Esophagus squamous epithelium (tissue), 5 donors: Measurements from ENCODE around the gene CLCF1. TPM values are rescaled to one million over a fixed set of nuclear protein-coding genes. Genes with fewer than 3 reads are reported as not detected.

Experiments
- DNase-seq: peaks from one replicate; lab custom pipeline; 2025; lab: John Stamatoyannopoulos, UW
- H3K27ac ChIP-seq, 4 donors: fragments of 200-600 bp; sonication (generic); one replicate each; pipeline ENCODE4 v1.5.1; 2016 to 2019; ENCODE audit warnings: mild to moderate bottlenecking in 1 of 4
- H3K27me3 ChIP-seq, 4 donors: fragments of 200-600 bp; sonication (generic); 1 replicate in 3 of 4; 2 replicates in 1 of 4; pipeline versions ENCODE4 v1.5.1 to v1.6.0; 2017 to 2021; ENCODE audit warnings: antibody characterized with exemption in 1 of 4
- H3K36me3 ChIP-seq, 3 donors: fragments of 200-600 bp; sonication (generic); one replicate each; pipeline ENCODE4 v1.5.1; 2016 to 2019
- H3K4me1 ChIP-seq, 3 donors: fragments of 200-600 bp; sonication (generic); one replicate each; pipeline ENCODE4 v1.5.1; 2017 to 2019
- H3K4me3 ChIP-seq, 4 donors: fragments of 200-600 bp; sonication (generic); 1 replicate in 3 of 4; 2 replicates in 1 of 4; pipeline ENCODE4 v1.5.1; 2016 to 2019; ENCODE audit warnings: mild to moderate bottlenecking in 2 of 4, moderate library complexity in 1 of 4
- H3K9me3 ChIP-seq, 3 donors: fragments of 200-600 bp; sonication (generic); one replicate each; pipeline ENCODE4 v1.5.1; 2016 to 2019
- POLR2A ChIP-seq, 4 donors: fragments of 450-650 bp; IDR thresholded peaks; one replicate each; pipeline ENCODE4 v1.6.1; 2017; ENCODE audit warnings: antibody characterized with exemption in 4 of 4, mild to moderate bottlenecking in 4 of 4, moderate library complexity in 3 of 4
- WGBS, 2 donors: methylation state at CpG; one replicate each; pipeline ENCODE4 v1.1.5; 2018; 5-methylcytosine and 5-hydroxymethylcytosine counted together
- intact Hi-C: fragments of 100-400 bp; cut with DNase I; formaldehyde crosslinking; loops from one replicate; pipeline ENCODE4 v1.15.0; 2022
- total RNA-seq, 4 donors: library from RNA; depleted of rRNA; stranded (reverse); fragments of >200 nt; gene quantifications; one replicate each; pipeline ENCODE4 v1.1.0, GENCODE V29; 2016
- TF ChIP-seq, protein P1 (sequence below), 6 experiments: fragments of 450-650 bp in 4 of 6; fragments of 200-600 bp in 2 of 6; sonication (generic) in 2 of 6; IDR thresholded peaks; one replicate each; pipeline ENCODE4 v1.5.1; 2016 to 2019; ENCODE audit warnings: antibody characterized with exemption in 6 of 6, mild to moderate bottlenecking in 4 of 6, moderate library complexity in 4 of 6
- donor health status: DM: yes; HTN: yes; CAD: no.

The CLCF1 gene
- total RNA-seq, 4 donors from 2014 or later = 2.3 to 6.8 (median 2.7) TPM

DNA sequence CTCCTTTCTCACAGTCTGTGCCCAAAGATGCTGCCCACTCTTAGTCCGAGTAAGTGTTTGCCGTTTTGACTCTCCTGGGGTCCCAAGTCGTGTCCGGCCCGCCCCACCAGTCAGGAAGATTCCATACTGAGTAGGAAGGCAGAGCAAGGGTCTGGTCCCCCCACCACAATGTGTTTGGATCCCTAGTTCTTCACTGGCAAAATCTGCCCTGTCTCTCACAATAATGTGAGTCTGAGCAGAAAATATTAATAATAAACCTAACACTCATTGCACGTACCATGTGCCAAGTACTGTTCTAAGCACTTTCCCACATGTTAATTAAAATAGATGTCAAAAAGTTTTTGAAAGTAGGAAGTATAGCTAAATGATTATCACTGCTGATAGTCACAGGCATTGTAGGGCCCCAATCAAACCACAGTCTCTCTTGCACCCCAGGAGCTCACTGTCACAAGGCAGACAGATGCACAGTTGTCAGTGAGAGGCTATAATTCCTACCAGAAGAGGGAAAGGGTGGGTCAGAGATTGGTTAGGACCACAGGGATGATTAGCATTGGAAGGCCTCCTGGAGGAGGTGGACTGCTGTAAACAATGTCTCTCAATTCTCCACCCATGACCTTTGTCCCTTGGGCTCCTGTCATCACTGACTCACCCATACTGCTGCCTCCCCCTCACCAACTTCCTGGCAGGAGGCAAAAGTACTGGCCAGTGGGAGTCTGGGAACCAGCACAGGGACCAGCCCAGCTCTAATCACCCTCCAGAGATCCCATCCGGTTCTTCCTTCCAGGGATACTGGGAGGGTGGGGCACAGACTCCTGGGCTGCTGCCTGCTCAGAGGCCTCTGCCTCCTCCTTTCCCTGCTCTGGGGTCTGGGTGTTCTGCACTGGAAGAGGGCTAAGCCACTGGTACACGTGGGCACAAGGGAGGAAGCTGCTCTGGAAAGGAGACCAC, 19.0 kb downstream of the CLCF1 start:
- intact Hi-C loops = no loop called here
- no peaks in the 10 kb centered on the region for H3K9me3 ChIP-seq

DNA sequence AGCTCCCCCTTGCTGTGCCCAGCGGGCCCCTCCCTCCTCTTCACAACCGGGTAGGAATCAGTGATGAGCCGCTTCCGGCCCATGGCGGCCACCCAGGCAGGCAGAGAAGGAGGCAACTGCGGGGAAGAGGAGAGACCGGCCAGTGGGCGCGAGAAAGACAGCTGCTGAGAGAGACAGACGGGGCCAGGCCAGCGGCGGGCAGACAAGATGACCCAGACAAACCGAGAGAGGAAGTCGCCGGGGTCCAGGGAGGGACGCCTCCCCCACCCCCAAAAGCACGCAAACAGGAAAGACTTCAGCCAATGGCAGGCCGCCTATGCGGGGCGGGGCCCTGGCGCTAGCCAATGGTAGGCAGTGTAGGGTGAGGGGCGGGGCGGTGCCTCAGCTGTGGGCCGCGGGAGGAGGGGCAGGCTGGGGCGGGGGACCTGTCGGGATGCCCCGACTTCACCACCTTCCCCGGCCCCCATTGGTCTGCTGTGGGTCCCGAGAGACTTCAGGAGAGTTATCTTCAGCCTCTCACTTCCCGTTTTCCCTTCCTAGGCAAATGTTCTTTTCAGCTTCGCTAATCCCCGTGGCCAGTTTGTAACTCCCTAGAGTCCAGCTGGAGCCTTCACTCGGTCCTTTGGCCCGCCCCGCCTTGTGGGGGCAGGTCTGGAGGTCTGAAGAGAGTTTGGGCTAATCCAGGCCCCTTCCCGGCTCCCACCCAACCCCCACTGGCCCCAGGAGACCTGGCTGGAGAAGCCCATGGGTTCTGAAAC, 19.9 kb downstream of the CLCF1 start, which contains the start of gene POLD4:
Gene POLD4 (minus strand): TSS at position 230 of the 758 bp plus-strand sequence. CDS start 147 bp downstream, at position 83.
- intact Hi-C loops = no loop called here

More for the DNA sequence above, 19.0 kb downstream of the CLCF1 start:
- Histone ChIP-seq H3K36me3 (no peaks in the 10 kb centered on the region), H3K4me1 (peaks cover 59 to 81% (median 63%) of the 10 kb centered on the region in 3 donors), H3K27ac (peak overlapping the region; percentile 97 to 100 (median 100)), H3K4me3 (peak overlapping the region; percentile 73 to 86 (median 76)), H3K27me3 (no peaks in the 10 kb centered on the region)
- 35 to 45% methylated on average over 3 to 6 of the region's 8 CpGs for WGBS, 2 donors
- TF ChIP-seq, protein P1, sequence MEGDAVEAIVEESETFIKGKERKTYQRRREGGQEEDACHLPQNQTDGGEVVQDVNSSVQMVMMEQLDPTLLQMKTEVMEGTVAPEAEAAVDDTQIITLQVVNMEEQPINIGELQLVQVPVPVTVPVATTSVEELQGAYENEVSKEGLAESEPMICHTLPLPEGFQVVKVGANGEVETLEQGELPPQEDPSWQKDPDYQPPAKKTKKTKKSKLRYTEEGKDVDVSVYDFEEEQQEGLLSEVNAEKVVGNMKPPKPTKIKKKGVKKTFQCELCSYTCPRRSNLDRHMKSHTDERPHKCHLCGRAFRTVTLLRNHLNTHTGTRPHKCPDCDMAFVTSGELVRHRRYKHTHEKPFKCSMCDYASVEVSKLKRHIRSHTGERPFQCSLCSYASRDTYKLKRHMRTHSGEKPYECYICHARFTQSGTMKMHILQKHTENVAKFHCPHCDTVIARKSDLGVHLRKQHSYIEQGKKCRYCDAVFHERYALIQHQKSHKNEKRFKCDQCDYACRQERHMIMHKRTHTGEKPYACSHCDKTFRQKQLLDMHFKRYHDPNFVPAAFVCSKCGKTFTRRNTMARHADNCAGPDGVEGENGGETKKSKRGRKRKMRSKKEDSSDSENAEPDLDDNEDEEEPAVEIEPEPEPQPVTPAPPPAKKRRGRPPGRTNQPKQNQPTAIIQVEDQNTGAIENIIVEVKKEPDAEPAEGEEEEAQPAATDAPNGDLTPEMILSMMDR (IDR thresholded peaks at IDR 0.05) = no peak
- no peak for TF ChIP-seq POLR2A (IDR thresholded peaks at IDR 0.05)
- DNase-seq = no peak

DNA sequence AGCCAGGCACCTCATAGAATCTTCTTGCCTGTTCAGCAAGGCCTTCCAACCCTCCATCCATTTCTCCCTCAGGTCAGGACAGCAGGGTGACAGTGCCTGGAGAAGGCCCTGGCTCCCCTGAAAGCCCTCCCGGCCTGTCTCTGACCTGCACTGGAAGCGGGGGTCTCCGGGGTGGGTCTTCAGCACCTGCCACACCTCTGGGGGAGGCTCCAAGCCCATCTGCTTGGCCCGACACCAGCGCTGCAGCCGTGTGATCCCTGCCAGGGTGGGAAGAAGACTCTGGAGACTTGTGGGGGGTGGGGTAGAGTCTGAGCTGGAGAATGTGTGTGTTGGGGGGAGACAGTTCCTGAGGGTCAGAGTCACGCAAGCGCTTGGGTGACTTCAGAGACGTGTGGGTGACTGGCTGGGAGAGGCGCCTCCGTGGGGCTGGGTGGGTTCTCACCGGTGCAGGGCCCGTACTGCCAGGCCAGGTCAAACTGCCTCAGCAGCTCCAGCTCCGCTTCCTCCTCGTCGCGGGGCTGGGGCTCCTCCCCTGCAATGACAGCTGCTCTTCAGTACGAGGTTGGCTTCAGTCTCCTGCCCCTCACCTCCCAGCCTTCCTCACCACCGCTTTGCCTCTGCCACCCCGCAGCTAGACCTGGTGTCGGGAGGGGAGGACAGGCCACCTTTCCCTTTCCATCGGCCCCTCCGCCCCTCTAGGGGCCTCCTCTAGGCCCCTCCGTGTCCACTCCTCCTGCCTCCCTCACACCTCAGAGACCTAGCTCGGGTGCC, 20.7 kb downstream of the CLCF1 start:
- 0 to 2% methylated on average over 9 to 15 of the region's 25 CpGs for WGBS, 2 donors
- Histone ChIP-seq H3K27me3 (no peaks in the 10 kb centered on the region), H3K4me1 (peaks cover 59 to 85% (median 60%) of the 10 kb centered on the region in 3 donors), H3K36me3 (no peaks in the 10 kb centered on the region), H3K9me3 (no peaks in the 10 kb centered on the region), H3K27ac (peak overlapping the region; percentile 97 to 100 (median 100)), H3K4me3 (peak overlapping the region; percentile 73 to 86 (median 76))
- intact Hi-C loops = no loop called here
- DNase-seq = no peak
- no peak for TF ChIP-seq POLR2A (IDR thresholded peaks at IDR 0.05)
- TF ChIP-seq, protein P1 (IDR thresholded peaks at IDR 0.05) = no peak

More for the DNA sequence above, 19.9 kb downstream of the CLCF1 start, which contains the start of gene POLD4:
- DNase-seq = peak; percentile 95
- no peaks in the 10 kb centered on the region for H3K27me3 ChIP-seq
- peak in 3 of 4 donors; percentile 68 to 94 (median 83) for TF ChIP-seq POLR2A (IDR thresholded peaks at IDR 0.05)
- TF ChIP-seq, protein P1 (IDR thresholded peaks at IDR 0.05) = no peak
- peak within 1 kb of the TSS; percentile 73 to 86 (median 76) for H3K4me3 ChIP-seq
- WGBS, 2 donors = 0 to 2% methylated on average over 8 to 15 of the region's 37 CpGs
- H3K9me3 ChIP-seq = no peaks in the 10 kb centered on the region
- H3K36me3 ChIP-seq = no peaks in the 10 kb centered on the region
- peak within 1 kb of the TSS; percentile 97 to 100 (median 100) for H3K27ac ChIP-seq
- H3K4me1 ChIP-seq = peaks cover 59 to 89% (median 63%) of the 10 kb centered on the region in 3 donors

DNA sequence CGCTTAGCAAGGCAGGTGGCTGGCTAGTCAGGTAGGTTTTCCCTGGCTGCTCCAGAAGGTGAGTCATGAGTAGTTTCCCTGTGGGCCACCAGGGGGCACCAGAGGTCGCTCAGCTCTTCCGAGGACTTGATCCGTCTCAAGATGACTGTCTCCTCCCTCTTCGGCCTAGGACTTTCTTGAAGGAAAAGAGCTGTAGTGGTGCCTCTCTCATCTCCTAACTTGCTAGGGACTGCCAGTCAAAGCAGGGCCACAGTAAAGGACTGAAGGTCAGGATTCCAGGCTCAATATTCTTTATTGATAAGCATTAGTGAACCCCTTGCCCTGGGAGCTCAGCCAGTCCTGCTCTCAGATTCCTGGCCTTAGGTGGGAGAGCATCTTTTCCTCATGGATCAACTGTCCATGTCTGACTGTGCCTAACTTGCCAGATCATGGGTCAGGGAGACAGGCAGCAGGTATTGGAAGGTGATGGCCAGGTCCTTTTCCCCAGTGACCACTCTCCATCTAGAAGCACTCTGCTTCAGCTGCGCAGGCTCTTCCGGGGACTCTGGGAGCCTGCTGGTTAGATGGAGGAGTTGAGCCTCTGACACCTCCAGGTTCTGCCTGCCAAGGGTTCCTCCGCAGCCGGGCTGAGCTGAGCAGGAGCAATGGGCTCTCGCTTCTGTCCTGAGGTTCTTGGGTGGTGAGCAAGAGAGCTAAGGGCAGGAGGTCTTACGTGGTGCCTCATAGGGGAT, 22.0 kb downstream of the CLCF1 start:
- Histone ChIP-seq H3K36me3 (no peaks in the 10 kb centered on the region), H3K9me3 (no peaks in the 10 kb centered on the region), H3K27me3 (no peaks in the 10 kb centered on the region), H3K4me1 (peaks cover 48 to 81% (median 54%) of the 10 kb centered on the region in 3 donors), H3K27ac (peak overlapping the region; percentile 97 to 100 (median 100)), H3K4me3 (peak overlapping the region in 2 of 4 donors; percentile 76 to 86)
- TF ChIP-seq POLR2A (IDR thresholded peaks at IDR 0.05) = no peak
- TF ChIP-seq, protein P1 (IDR thresholded peaks at IDR 0.05) = peak; percentile 85 to 95 (median 94)
- 21 to 50% methylated on average over 2 to 7 of the region's 11 CpGs for WGBS, 2 donors
- intact Hi-C loops = no loop called here
- no peak for DNase-seq
